HG02571 (cell line): Measurements from ENCODE around the gene LIX1.
"Not testable (repeated sequence)": the region's sequence is repeated elsewhere in the genome, so short reads cannot be mapped to it uniquely, and the experiment has no call there.

Experiments
- ATAC-seq: cut with Tn5 transposase; IDR thresholded peaks from one replicate; pipeline ENCODE4 v1.9.1; 2021; ENCODE audit warnings: mild to moderate bottlenecking, moderate library complexity; ENCODE audit not compliant: unreplicated experiment

The LIX1 gene

GRCh38 chr5:97143704-97144103, 1.3 kb upstream of the LIX1 start:
- no peak for ATAC-seq

DNA sequence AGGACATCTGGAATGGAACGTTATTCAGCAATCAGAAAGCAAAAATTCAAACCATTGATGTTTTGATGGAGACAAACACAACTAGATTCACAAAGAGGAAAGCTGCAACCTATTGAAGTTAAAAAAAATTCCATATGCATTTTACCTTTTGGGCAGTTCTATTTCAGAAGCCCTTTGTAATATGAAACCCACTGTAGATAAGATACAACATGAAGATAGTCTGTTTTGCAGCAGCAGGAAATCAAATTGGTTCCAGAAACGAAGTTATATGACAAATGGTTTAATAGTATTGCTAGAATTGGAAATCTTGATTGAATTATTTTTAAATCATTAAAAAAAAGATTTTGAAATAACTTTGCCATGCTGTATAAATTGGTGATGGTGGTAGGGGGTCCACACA, 872 bp downstream of the LIX1 start:
- ATAC-seq: no peak

- ATAC-seq: no peak
Measured at GRCh38 chr5:97141031-97141430, 1.4 kb downstream of the LIX1 start.

GRCh38 chr5:97140250-97140649, 2.2 kb downstream of the LIX1 start:
- ATAC-seq: not testable (repeated sequence)

- no peak for ATAC-seq
Measured at GRCh38 chr5:97136475-97136874, 5.9 kb downstream of the LIX1 start.

GRCh38 chr5:97135868-97136267, 6.5 kb downstream of the LIX1 start:
- ATAC-seq: no peak

DNA sequence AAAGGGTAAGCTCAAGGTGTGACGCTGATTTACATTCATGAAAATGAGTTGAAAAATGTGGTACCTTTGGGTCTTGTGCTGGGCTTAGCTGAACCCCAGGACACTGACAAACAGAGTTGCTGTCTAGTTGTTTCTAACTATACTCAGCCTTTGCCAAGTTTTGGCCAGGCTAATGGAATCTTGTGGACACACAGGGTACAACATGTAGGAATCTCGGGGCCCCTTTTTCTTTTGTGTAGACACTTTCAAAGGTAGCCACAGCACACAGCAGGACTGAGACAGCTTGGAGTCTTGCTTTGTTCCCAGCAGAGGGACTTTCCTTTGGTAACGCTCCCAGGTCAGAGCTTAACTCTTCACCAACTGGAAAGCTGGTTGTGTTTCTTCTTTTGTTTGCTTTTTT, 7.8 kb downstream of the LIX1 start:
- ATAC-seq: no peak

DNA sequence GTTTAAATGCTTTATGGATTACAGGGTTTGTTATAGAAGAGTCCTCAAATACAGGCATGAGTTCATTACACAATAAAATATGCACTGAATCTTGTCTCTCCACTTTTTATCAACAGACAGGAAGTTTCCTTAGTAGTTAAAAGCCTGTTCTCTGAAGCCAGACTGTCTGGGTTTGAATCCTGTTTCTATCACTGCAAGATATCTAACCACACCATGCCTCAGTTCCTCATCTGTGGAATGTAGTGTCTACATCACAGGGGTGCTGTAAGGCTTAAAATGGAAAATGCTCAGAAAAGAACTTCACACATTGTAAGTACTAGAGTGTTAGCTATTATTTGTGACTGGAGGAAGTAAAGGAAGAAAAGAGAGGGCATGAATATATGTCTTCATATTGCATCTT, 9.3 kb downstream of the LIX1 start:
- no peak for ATAC-seq

- no peak for ATAC-seq
Measured at GRCh38 chr5:97131921-97132320, 10.5 kb downstream of the LIX1 start.

- ATAC-seq: no peak
Measured at GRCh38 chr5:97131139-97131710, 11.2 kb downstream of the LIX1 start.

DNA sequence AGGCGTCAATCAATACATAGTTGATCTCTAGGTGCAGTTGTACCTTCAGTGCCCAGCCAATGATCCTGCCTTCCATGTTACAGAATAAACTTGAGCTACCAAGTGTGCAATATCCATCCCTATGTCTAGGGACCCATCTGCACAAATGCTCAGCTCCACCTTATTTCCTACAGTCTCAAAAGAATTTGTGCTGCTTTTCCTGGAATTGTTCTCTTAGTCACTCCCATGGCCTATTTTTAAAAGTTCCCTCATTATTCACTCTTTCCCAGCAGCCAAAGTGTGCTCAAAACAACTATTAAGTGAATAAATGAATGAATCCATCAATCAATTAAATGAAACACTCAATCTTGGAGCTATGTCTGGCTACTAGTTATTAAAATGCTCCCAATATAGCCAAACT, 14.7 kb downstream of the LIX1 start:
- ATAC-seq: no peak

GRCh38 chr5:97125125-97125683, 17.2 kb downstream of the LIX1 start:
- ATAC-seq: no peak

GRCh38 chr5:97124335-97124734, 18.1 kb downstream of the LIX1 start:
- no peak for ATAC-seq

DNA sequence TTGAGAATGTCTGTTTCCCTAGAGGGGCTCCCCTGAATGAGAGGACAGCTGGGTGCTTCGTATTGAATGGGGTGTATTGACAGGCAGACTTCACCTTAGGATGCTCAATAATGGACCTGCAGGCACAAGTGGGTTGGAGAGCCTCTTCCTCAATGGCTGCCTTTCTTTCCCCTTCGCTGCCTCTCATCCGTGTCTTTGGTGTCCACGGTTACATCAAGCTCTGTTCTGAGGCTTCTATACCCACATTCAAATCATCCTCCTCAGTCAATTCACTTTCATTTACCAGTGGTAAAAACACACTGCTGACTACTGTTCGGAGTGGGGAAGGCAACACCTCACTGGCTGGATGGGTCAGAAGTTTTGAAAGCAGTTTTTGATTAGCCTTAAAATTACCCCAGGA, 20.6 kb downstream of the LIX1 start:
- ATAC-seq: no peak

- no peak for ATAC-seq
Measured at GRCh38 chr5:97120195-97120594, 22.2 kb downstream of the LIX1 start.

- no peak for ATAC-seq
Measured at GRCh38 chr5:97119007-97119390, 23.4 kb downstream of the LIX1 start.

DNA sequence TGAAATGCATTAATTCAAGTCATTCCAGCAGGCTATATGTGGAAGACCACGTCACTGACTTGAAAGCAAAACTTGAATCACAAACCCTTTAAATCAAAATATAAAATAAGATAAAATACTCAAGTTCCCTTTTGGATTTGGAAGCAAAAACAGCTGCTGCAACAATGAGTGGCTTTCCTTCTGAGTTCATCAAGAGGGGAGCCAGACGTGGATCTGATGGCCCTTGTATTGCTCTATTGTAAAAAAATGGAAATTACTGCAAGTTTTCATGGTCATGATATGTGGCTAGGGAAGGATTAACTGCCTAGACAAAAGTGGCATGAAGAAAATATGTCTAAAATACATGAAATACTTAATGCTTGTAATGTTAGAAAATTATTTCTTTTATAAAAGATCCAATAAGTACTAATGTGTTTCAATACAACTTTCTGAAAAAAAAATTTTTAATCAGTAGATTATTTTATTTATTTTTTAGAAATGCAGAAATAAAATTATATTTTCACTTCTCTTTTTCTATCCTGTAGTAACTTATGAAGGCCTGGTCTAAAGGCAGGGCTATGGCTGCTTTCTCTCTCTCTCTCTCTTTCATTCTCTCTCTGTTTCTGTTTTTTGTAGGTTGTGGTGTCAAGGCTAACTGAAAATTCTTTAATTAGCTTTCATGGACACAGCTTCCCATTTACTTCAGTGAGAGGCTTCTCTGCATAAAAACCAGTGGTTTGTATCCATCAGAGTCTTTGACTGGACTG, 24.0 kb downstream of the LIX1 start:
- ATAC-seq: no peak

DNA sequence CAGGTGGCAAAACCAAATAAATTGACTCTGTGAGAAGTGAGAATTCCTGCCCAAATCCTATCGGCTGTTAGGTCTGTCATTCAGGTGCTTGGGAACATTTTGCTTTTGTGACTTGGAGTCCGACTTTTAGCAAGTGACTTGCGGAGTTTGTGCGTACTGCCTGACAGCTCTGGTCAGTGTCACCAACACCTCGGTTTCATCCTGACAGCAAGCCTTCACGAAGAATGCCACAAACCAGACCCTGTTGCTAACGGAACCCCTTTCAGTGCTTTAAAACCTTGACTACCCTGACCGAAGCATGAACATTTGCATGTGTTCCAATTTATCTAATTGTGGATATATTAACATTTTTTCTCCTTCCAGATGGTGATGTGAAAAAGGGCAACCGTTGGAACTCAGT, 26.5 kb downstream of the LIX1 start:
- ATAC-seq: no peak

GRCh38 chr5:97112230-97112629, 30.2 kb downstream of the LIX1 start:
- ATAC-seq: no peak

- no peak for ATAC-seq
Measured at GRCh38 chr5:97111616-97112015, 30.8 kb downstream of the LIX1 start.

DNA sequence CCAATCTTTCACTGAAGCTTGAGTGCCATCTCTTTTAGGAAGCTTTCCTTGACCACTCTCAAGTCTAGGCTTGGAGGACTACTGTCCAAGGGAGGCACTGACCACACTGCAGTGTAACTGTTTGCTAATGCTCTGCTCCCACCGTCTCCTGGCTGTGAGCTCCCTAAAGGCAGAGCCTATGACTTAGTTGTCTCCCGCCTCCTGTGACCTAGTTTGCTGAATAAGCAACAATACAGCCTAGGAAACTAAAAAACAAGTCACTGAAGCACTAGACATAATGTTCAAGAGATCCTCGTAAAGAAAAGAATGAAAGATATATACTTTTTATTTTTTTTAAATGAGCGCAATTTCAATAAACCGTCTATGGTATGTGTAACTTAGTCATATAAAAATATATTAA, 31.4 kb downstream of the LIX1 start:
- ATAC-seq: no peak

- no peak for ATAC-seq
Measured at GRCh38 chr5:97107318-97107717, 35.1 kb downstream of the LIX1 start.

DNA sequence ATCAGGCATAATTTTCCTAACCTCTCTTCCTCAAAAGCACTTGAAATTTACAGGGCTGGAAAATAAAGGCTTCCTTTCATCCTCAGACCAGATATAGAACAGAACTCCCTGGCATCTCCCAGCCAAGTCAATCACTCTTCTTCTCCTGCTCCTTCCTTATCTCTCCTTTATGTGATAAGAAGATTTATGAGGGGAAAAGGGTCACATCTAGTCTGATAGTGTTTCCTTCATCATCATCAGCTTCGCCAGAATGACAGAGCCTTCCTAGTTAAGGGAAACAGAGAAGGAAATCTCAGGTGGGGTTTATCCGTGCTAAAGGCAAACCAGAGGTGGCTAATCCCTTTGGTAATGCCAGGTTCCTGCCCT, 36.2 kb downstream of the LIX1 start:
- no peak for ATAC-seq
